Mesendoderm (in vitro differentiated cells): Measurements from ENCODE around the gene GADL1.

ENCODE experiments used
- DNase-seq: peaks from one replicate; pipeline ENCODE4 v3.0.0; 2013
- H2AK5ac ChIP-seq: 2 replicates; pipeline ENCODE4 v1.6.1; 2013; ENCODE audit warnings: low read length, inconsistent platforms
- H2BK120ac ChIP-seq: 2 replicates; pipeline ENCODE4 v1.6.1; 2013; ENCODE audit warnings: low read depth, mild to moderate bottlenecking, low read length, moderate library complexity, mixed read lengths
- H2BK15ac ChIP-seq: replicated peaks from 2 replicates; pipeline ENCODE4 v1.6.1; 2013; ENCODE audit warnings: low read depth, mild to moderate bottlenecking, moderate library complexity
- H2BK5ac ChIP-seq: 2 replicates; pipeline ENCODE4 v1.6.1; 2013; ENCODE audit warnings: low read length, inconsistent platforms
- H3K18ac ChIP-seq: 2 replicates; pipeline ENCODE4 v1.6.1; 2013; ENCODE audit warnings: mild to moderate bottlenecking, low read length, mixed read lengths
- H3K23ac ChIP-seq: one replicate; pipeline ENCODE4 v1.6.1; 2013; ENCODE audit warnings: low read length
- H3K27ac ChIP-seq: 2 replicates; pipeline ENCODE4 v1.5.1; 2013; ENCODE audit warnings: low read depth, mild to moderate bottlenecking, inconsistent platforms, low read length, moderate library complexity
- H3K27me3 ChIP-seq: 2 replicates; pipeline ENCODE4 v1.6.1; 2013; ENCODE audit warnings: low read length, control low read depth, mild to moderate bottlenecking, inconsistent platforms; ENCODE audit not compliant: insufficient read depth, poor library complexity
- H3K36me3 ChIP-seq: 2 replicates; pipeline ENCODE4 v1.6.1; 2013; ENCODE audit warnings: low read length, inconsistent platforms; ENCODE audit not compliant: control insufficient read depth, insufficient read depth
- H3K4ac ChIP-seq: one replicate; pipeline ENCODE4 v1.6.1; 2013; ENCODE audit warnings: low read depth, mild to moderate bottlenecking, low read length, moderate library complexity
- H3K4me1 ChIP-seq: 2 replicates; pipeline ENCODE4 v1.6.1; 2013; ENCODE audit warnings: low read depth, low read length, inconsistent platforms; ENCODE audit not compliant: control insufficient read depth
- H3K4me2 ChIP-seq: 2 replicates; pipeline ENCODE4 v1.6.1; 2013; ENCODE audit warnings: low read length
- H3K4me3 ChIP-seq: 2 replicates; pipeline ENCODE4 v1.5.1; 2013; ENCODE audit warnings: mild to moderate bottlenecking, low read length
- H3K56ac ChIP-seq: one replicate; pipeline ENCODE4 v1.6.1; 2013; ENCODE audit warnings: low read length
- H3K79me1 ChIP-seq: 2 replicates; pipeline ENCODE4 v1.6.1; 2013; ENCODE audit warnings: low read length, inconsistent platforms
- H3K79me2 ChIP-seq: 2 replicates; pipeline ENCODE4 v1.6.1; 2013; ENCODE audit warnings: mild to moderate bottlenecking, low read length; ENCODE audit not compliant: control insufficient read depth, insufficient read depth
- H3K9ac ChIP-seq: 2 replicates; pipeline ENCODE4 v1.6.1; 2013; ENCODE audit warnings: low read length, inconsistent platforms
- H4K5ac ChIP-seq: one replicate; pipeline ENCODE4 v1.6.1; 2013; ENCODE audit warnings: low read length
- H4K8ac ChIP-seq: one replicate; pipeline ENCODE4 v1.6.1; 2013; ENCODE audit warnings: low read depth, mild to moderate bottlenecking, control low read depth, low read length, moderate library complexity
- WGBS: extraction: QIAGEN DNeasy Blood & Tissue Kit; methylation state at CpG from one replicate; pipeline ENCODE4 v1.1.7; 2013; ENCODE audit warnings: low lambda C conversion rate, missing lambda C conversion rate; ENCODE audit not compliant: insufficient coverage; ENCODE audit errors: extremely low coverage; 5-methylcytosine and 5-hydroxymethylcytosine counted together

The GADL1 gene

DNA sequence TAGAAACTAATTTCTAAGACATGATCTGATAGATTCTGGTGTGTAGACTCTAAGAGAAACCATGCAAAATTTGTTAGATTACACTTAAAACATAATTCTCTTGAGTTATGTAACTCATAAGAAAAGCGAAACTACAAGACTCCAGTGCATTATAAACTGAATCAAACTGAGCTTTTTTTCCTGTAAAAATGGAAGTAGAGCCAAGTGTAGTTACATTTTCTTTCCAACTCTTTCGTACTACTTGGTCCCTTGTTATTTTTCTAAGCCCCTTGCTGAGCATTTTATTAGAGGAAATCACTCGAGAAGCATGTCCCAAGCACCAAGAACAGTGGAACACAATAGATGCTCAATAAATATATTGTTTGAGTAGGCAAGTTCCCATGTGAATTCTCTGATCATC is 130.2 kb downstream of the GADL1 start:
- no CpG with 5 or more reads among the region's 3 CpGs for WGBS
- H3K56ac ChIP-seq: no peak overlapping the region

DNA sequence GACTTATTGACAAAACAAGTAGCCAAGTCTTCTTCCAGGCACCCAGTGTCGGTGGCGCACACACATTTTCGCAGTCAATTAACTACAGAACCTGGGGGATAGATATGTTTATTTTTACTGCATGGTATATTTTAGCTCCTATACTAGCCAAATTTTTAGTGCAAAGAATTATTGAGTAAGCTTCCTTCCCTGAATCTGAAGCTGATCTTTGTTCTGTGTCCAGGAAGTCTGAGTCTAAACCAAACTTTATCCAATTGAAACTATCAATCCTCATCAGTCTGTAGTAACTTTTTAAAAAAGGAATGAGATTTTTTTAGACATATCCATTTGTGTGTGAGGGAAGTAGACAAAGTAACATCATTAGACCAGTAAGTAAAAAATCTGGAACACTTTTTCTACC is 133.1 kb downstream of the GADL1 start:
- Histone ChIP-seq H2BK120ac (no peak overlapping the region), H2BK15ac (no peak overlapping the region), H3K27ac (no peak overlapping the region), H3K4me3 (no peak overlapping the region), H3K23ac (no peak overlapping the region), H3K79me1 (no peaks in the 10 kb centered on the region), H3K18ac (no peak overlapping the region), H4K8ac (no peak overlapping the region), H3K27me3 (no peaks in the 10 kb centered on the region), H3K4me2 (no peak overlapping the region), H3K9ac (no peak overlapping the region), H3K4ac (no peak overlapping the region), H3K79me2 (no peaks in the 10 kb centered on the region), H4K5ac (no peak overlapping the region), H3K36me3 (no peaks in the 10 kb centered on the region), H3K4me1 (no peaks in the 10 kb centered on the region), H2AK5ac (no peak overlapping the region), H3K56ac (no peak overlapping the region), H2BK5ac (no peak overlapping the region)
- DNase-seq: no peak
- no CpG with 5 or more reads among the region's 3 CpGs for WGBS

More for the DNA sequence above, 130.2 kb downstream of the GADL1 start:
- Histone ChIP-seq H3K18ac (no peak overlapping the region), H3K4ac (no peak overlapping the region), H2AK5ac (no peak overlapping the region), H3K23ac (no peak overlapping the region), H3K79me2 (no peaks in the 10 kb centered on the region), H4K5ac (no peak overlapping the region), H3K4me1 (no peaks in the 10 kb centered on the region), H3K36me3 (no peaks in the 10 kb centered on the region), H3K79me1 (no peaks in the 10 kb centered on the region), H3K27ac (no peak overlapping the region), H4K8ac (no peak overlapping the region), H2BK15ac (no peak overlapping the region), H2BK120ac (no peak overlapping the region), H3K4me2 (no peak overlapping the region), H3K27me3 (no peaks in the 10 kb centered on the region), H3K9ac (no peak overlapping the region), H2BK5ac (no peak overlapping the region), H3K4me3 (no peak overlapping the region)
- DNase-seq: no peak

- H4K5ac ChIP-seq: no peak overlapping the region
- no peak overlapping the region for H3K18ac ChIP-seq
- WGBS: no CpG with 5 or more reads among the region's 2 CpGs
These were observed 133.7 kb downstream of the GADL1 start for GRCh38 chr3:30760737-30761136.

DNA sequence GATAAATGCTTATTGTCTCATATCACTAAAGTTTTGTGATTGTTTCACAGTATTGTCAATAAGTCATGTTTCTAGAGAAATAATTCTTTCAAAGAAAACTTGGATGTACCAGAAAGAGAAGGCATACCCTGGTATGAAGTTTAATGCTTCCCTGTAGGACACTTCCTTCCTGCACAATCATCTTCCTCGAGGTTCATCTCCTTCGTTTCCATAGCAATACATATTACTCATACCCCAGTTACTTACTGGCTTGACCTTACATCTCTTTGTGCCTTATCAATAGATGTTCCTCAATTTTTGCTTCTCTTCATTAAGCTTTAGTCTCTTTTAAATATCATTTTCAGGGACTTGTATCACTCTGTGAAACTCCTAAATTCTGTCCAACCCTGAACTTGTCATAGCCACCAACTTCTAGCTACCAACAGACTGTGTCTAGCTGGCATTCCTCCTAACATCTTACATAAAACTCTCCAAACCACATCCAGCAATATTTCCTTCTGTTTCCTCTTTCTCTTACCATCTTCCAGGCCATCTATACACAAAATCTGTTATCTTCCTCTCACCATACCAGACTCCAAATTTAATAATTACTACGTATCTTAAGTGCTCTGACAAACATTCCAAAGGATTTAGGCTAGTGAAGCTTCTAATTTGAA is 134.3 kb downstream of the GADL1 start:
- Histone ChIP-seq H4K8ac (no peak overlapping the region), H3K4me1 (no peaks in the 10 kb centered on the region), H3K79me1 (no peaks in the 10 kb centered on the region), H2BK120ac (no peak overlapping the region), H3K27me3 (no peaks in the 10 kb centered on the region), H3K27ac (no peak overlapping the region), H3K4me2 (no peak overlapping the region), H3K9ac (no peak overlapping the region), H2BK15ac (no peak overlapping the region), H3K79me2 (no peaks in the 10 kb centered on the region), H4K5ac (no peak overlapping the region), H3K18ac (no peak overlapping the region), H3K4ac (no peak overlapping the region), H3K36me3 (no peaks in the 10 kb centered on the region), H2AK5ac (no peak overlapping the region), H3K23ac (no peak overlapping the region), H2BK5ac (no peak overlapping the region), H3K4me3 (no peak overlapping the region), H3K56ac (no peak overlapping the region)
- WGBS: no CpG with 5 or more reads among the region's 3 CpGs
- no peak for DNase-seq

More at GRCh38 chr3:30760737-30761136, 133.7 kb downstream of the GADL1 start:
- H3K23ac ChIP-seq: no peak overlapping the region
- no peak overlapping the region for H2AK5ac ChIP-seq
- no peak overlapping the region for H4K8ac ChIP-seq
- DNase-seq: no peak
- H3K56ac ChIP-seq: no peak overlapping the region
- no peak overlapping the region for H2BK5ac ChIP-seq
- no peak overlapping the region for H3K4me3 ChIP-seq
- no peak overlapping the region for H3K27ac ChIP-seq
- no peak overlapping the region for H3K4ac ChIP-seq
- no peaks in the 10 kb centered on the region for H3K4me1 ChIP-seq
- no peaks in the 10 kb centered on the region for H3K79me1 ChIP-seq
- H2BK120ac ChIP-seq: no peak overlapping the region
- H3K27me3 ChIP-seq: no peaks in the 10 kb centered on the region
- H2BK15ac ChIP-seq: no peak overlapping the region
- no peaks in the 10 kb centered on the region for H3K36me3 ChIP-seq
- H3K4me2 ChIP-seq: no peak overlapping the region
- H3K9ac ChIP-seq: no peak overlapping the region
- H3K79me2 ChIP-seq: no peaks in the 10 kb centered on the region

- no peak overlapping the region for H2AK5ac ChIP-seq
- H3K56ac ChIP-seq: no peak overlapping the region
- H3K27ac ChIP-seq: no peak overlapping the region
- H3K4me2 ChIP-seq: no peak overlapping the region
- H3K79me2 ChIP-seq: no peaks in the 10 kb centered on the region
- H3K4ac ChIP-seq: no peak overlapping the region
- H3K9ac ChIP-seq: no peak overlapping the region
- no peak for DNase-seq
- H2BK120ac ChIP-seq: no peak overlapping the region
- WGBS: no CpG with 5 or more reads among the region's 3 CpGs
- H3K4me1 ChIP-seq: no peaks in the 10 kb centered on the region
- H3K27me3 ChIP-seq: no peaks in the 10 kb centered on the region
- no peak overlapping the region for H2BK15ac ChIP-seq
- H3K23ac ChIP-seq: no peak overlapping the region
- H3K4me3 ChIP-seq: no peak overlapping the region
- no peaks in the 10 kb centered on the region for H3K79me1 ChIP-seq
- no peak overlapping the region for H3K18ac ChIP-seq
- no peak overlapping the region for H2BK5ac ChIP-seq
- no peaks in the 10 kb centered on the region for H3K36me3 ChIP-seq
- H4K8ac ChIP-seq: no peak overlapping the region
- no peak overlapping the region for H4K5ac ChIP-seq
These were observed 138.2 kb downstream of the GADL1 start for GRCh38 chr3:30756218-30756617.

- H4K5ac ChIP-seq: no peak overlapping the region
- no peak overlapping the region for H2BK120ac ChIP-seq
- H3K36me3 ChIP-seq: no peaks in the 10 kb centered on the region
- H3K4me1 ChIP-seq: no peaks in the 10 kb centered on the region
- H2AK5ac ChIP-seq: no peak overlapping the region
- H3K79me1 ChIP-seq: no peaks in the 10 kb centered on the region
- H3K4me2 ChIP-seq: no peak overlapping the region
- no peak overlapping the region for H3K27ac ChIP-seq
- H3K27me3 ChIP-seq: no peaks in the 10 kb centered on the region
- H3K4ac ChIP-seq: no peak overlapping the region
- H3K56ac ChIP-seq: no peak overlapping the region
- no peaks in the 10 kb centered on the region for H3K79me2 ChIP-seq
- no peak overlapping the region for H3K23ac ChIP-seq
- WGBS: no CpG with 5 or more reads among the region's 4 CpGs
- H3K9ac ChIP-seq: no peak overlapping the region
- DNase-seq: no peak
- no peak overlapping the region for H2BK15ac ChIP-seq
- H3K4me3 ChIP-seq: no peak overlapping the region
- no peak overlapping the region for H4K8ac ChIP-seq
- no peak overlapping the region for H3K18ac ChIP-seq
- no peak overlapping the region for H2BK5ac ChIP-seq
These were observed 140.0 kb downstream of the GADL1 start for GRCh38 chr3:30754426-30754825.
